ENCODE measurements around the gene BAK1.
"Not testable (repeated sequence)": the region's sequence is repeated elsewhere in the genome, so short reads cannot be mapped to it uniquely, and the experiment has no call there.

Gene BAK1

DNA sequence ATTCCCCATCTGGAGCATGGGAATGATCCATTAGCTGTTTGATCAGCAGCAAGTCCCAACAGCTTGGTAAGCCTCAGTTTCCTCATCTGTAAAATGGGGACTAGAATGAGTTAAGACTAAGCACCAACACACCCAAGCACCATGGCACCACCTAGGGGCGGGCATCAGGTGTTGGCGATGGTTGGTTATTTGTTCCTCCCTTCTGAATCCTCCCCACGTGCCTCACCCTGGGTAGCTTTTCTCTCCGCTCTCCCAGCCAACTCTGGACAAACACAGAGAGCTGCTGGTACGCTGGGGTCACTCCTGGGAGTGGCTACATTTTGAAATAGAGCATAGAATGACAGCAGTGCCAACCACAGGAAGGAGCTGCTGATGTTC is 27.7 kb upstream of the BAK1 start:
- DNase-seq: peak; percentile 54

DNA sequence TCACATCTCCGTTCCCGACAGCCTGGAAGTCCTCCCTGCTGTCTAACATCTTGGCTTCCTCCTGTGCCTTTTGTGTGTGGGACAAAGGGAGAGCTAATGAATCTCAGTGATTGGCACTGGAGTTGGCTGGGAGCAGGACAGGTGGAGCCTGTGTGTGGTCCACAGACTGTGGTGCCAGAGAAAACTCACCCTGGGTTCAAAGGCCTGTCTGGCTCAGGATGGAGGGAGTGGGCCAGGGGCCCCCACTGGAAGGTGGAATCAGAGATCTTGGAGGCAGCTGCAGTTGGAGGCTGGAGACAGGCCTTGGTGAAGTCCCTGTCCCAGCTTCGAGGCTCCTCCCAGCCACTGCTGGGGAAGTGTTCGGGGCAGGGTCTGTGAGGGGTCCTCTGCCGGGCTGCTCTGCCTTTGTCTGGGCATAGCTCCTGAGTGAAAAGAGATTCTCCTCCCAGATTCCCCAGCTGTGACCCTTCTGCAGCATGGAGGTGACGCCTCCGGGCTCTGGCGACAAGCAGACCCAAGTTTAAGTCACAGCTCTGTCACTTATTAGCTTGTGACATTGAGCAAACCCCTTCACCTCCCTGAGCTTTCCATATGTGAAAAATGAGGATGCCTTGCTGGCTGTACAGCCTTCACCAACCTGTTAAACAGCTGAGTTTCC is 27.2 kb upstream of the BAK1 start:
- DNase-seq: no peak

DNA sequence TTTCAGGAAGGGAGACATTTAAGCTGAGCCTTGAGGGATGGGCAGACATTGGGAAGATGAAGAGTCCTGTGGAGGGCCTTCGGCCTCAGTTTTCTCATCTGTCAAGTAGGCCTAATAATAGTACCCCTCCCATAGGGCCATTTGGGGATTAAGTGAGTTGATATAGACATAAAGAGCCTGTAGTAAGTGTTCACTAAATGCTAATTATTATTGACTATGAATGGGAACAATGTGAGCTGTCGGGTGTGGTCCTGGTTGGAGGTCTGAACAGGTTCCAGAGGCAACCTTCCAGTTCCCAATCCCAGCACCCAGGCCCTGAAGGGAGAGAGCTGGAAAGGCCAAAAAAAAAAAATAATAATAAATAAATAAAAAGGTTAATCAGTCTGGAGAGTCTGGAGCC is 26.6 kb upstream of the BAK1 start:
- no peak for DNase-seq

DNA sequence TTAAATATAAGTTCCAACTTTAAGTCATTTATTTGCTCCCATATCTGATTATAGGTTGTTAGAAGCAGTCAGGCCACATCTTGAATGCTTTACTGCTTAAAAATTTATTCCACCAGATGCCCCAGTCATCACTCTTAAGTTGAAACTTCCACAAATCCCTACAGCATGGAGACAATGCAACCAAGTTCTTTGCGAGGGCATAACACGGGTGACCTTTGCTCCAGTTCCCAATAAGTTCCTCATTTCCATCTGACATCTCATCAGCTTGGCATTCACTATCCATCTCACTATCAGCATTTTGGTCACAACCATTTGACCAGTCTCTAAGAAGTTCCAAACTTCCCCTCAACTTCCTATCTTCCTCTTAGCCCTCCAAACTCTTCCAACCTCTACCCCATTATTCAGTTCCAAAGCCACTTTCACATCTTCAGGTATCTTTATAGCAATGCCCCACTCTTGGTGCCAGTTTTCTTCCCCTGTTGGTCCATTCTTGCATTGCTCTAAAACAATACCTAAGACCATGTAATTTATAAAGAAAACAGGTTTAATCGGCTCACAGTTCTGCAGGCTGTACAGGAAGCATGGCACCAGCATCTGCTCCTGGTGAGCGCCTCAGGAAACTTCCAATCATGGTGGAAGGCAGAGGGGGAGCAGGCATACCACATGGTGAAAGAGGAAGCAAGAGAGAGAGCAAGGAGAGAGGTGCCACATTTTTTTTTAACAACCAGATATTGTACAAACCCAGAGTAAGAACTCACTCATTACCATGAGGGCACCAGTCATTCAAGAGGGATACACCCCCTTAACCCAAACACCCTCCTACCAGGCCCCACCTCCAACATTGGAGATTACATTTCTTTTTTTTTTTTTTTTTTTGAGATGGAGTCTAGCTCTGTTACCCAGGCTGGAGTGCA is 25.1 kb upstream of the BAK1 start:
- DNase-seq: no peak

DNA sequence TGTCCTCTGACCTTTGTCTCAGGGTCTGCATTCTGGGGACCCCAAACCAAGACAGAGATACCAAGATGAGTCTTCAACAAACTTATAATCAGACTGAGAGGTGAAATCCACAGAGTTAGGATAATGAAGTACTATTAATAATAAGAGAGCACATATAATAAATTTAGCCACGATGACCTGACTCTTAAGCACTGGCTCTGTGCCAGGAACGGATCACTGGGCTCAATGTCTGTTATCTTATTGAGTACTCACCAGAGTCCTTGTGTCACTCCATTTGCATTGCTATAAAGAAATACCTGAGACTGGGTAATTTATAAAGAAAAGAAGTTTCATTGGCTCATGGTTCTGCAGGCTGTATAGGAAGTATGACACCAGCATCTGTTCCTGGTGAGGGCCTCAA is 22.1 kb upstream of the BAK1 start:
- no peak for DNase-seq

DNA sequence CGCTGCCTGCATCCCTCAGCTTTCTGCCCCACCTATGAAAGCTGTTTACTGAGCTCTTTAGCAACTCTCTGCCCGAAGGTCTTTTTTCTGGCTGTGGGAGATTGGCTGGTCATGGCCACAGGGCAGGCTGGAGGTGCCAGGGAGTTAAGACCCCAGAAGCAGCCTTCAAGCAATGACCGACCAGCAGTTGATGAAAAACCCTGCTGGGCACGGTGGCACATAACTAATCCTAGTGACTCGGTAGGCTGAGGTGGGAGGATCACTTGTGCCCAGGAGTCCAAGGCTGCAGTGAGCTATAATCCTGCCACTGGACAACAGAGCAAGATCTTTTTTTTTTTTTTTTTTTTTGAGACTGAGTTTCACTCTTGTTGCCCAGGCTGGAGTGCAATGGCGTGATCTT is 20.7 kb upstream of the BAK1 start:
- DNase-seq: no peak

DNA sequence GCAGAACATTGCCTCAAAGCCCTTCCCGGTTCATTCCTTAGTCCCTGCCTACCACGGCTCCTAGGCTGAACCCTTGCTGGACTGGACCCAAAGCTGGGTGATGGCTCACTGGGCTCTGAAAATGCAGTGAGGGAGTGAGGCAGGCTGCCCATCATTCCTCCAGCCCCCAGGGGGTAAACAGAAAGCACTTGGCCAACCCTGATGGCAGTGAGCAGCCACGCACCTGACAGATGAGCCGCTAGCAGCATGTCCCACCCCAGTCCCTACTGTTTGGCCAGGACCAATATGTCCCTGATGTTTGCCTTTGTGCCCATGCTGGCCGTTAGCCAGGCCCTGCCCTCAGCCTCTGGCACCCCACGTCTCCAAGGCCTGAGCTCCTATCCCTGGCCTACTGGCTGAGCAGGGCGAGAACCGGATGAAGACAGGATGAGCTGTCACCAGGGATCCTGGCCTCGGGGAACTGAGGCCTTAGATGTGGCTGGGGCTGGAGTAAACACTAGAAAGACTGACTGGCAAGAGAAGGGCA is 19.4 kb upstream of the BAK1 start:
- DNase-seq: no peak

DNA sequence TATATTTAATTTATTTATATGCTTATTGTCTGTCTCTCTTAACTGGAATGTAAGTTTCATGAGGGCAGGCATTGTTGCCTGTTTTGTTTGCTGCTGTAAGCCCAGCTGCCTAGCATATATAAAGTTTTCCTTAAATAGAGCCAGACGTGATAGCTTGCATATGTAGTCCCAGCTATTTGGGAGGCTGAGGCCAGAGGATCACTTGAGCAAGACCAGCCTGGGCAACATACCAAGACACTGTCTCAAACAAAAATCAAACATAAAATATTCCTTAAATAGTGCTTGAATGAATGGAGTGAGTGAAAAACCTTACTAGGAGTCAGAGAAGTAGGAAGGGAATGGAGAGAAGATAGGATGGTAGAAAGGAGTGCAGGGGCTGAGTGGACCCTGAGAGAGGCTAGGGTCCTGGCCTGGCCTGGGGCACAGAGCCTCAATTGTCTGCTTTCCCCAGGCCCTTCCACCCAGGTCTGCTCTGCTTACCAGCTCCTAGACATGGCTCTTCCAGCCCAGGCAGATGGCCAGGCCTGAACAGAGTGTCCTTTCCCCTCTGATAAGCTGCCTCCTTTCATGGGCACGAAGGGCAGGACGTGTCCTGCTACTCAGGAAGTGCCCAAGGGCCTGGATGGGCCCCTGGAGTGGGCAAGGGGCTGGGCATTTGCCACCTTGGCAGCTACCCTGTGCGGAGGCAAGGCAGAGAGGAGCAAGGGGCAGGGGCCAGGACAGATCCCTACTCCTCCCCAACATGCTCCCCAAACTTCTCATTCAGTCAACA is 17.7 kb upstream of the BAK1 start:
- DNase-seq: no peak

DNA sequence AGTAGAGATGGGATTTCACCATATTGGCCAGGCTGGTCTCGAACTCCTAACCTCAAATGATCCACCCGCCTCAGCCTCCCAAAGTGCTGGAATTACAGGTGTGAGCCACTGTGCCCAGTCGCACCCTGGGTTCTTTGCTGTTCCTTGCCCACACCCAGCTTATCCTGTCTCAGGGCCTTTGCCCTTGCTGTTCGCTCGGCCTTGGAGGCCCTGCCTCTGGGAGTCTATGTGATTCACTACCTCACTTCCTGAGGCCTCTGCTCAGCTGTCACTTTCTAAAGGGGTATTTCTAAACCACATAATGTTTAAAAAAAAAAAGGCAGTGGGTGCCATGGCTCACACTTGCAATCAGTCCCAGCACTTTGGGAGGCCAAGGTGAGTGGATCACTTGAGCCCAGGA is 16.8 kb upstream of the BAK1 start:
- not testable (repeated sequence) for DNase-seq

DNA sequence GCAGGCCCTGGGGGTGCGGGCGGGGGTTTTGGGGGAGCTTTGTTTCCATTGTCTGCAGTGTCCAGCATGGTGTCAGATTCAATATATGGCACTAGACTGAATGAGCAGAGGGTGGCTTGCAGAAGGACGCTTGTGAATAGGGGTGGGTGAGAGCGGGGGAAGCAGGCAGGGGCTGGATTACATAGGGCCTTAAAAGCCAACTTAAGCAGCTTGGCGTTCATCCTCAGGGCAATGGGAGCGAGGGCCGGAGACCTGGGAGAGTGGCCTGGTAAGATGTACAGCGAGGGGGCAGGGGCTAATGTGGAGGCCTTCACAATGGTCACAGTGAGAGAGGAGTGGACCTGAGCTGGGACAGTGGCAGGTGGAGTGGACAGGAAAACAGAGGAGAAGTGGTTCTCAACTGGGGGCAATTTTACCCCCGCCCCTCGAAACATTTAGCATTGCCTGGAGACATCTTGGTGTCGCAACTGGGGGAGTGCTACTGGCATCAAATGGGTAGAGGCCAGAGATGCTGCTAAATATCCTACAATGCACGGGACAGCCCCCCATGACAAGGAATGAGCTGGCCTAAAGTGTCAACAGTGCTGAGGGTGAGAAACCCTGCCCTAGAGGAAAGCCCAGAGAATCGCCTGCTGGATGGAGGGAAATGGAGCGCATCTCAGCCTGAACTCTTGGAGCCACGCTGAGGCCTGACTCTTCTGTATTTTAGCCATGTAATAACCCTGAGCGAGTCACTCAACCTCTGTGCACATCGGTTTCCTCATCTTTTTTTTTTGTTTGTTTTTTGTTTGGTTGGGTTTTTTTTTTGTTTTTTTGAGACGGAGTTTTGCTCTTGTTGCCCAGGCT is 15.1 kb upstream of the BAK1 start:
- no peak for DNase-seq

DNA sequence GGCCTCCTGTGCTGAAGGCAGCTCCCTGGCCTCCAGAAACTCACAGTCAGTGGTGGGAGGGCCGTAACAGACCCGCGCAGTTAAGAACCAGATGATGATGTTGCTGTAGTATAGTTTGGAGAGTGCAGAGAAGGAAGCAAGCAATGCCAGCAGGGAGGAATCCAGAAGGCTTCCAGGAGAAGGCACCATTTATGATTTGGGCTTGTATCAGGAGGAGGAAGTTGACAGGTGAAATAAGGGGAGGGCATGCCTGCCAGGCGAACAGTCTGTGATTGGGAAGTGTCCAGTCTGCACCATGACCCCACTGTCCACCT is 13.3 kb upstream of the BAK1 start:
- no peak for DNase-seq

DNA sequence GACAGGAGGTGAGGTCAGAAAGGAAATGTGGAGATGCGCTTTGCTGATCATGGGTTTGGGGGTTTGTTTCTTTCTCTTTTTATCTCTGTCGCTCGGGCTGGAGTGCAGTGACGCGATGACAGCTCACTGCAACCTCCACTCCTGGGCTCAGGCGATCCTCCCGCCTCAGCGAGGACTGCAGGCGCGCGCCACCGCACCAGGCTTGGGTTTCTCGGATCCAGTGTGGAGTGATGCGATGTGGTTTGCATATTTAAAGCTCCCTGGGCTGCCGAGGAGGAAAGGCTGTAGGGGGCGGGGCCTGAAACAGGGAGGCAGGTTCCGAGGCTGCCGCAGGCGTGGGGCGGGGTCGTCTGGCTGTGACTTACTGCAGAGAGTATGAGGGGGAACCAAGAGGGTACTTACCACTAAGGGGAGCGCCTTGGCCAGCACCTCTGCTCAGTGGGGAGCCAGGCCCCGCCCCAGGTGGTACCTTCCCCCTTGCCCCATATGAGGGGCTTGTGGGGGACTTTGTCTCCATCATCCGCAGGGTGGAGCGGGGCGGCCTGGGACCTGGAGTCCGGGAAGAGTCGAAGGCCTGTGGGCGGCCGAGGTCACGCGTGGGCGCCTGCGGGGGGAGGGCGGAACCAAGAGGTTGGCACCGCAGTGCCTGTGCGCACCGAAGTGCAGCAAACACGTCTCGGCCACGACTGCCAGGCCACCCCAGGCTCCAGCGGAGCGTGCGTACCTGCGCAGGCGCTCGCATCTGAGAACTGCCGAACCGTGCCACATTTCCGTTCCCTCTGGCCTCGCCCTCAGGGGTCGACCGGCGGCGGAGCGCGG is 12.7 kb upstream of the BAK1 start:
- peak; percentile 37 for DNase-seq

DNA sequence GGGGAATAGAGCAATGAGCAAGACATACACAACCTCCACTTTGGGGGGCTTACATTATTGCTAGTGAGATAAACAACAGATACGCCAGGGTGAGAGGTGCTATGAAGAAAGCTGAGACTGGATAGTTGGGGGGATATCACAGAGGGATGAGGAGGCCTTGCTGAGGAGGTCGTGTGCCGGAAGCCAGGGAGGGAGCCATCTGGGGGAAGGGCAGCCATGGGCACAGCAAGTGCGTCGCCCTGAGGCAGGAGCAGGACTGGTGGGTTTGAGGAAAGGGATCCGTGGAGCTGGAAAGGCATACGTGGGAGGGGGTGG is 12.2 kb upstream of the BAK1 start:
- DNase-seq: no peak

DNA sequence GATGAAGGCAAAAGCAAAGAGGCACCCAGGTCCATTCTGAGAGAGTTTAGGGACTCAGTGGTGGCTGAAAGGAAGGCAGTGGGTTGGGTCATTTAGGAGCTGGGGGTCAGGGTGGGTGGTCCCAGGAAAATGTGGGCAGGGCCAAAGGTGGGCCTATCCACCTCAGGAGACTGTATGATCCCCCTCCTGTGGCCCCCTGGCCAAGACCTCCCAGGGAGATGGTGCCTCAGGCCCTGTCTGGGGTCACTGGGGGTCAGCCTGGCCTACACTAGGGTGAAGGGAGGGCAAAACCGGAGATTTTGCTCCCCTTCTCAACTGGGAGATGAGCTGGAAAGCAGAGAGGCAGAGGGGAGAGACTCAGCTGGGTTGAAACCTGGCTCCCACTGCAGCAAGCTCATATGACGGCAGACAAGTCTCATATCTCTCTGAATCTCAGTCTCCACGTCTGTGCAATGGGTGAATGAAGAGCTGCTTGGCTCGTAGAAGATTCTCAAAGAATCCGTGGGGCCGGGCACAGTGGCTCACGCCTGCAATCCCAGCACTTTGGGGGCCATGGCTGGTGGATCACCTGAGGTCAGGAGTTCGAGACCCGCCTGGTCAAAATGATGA is 11.5 kb upstream of the BAK1 start:
- no peak for DNase-seq

DNA sequence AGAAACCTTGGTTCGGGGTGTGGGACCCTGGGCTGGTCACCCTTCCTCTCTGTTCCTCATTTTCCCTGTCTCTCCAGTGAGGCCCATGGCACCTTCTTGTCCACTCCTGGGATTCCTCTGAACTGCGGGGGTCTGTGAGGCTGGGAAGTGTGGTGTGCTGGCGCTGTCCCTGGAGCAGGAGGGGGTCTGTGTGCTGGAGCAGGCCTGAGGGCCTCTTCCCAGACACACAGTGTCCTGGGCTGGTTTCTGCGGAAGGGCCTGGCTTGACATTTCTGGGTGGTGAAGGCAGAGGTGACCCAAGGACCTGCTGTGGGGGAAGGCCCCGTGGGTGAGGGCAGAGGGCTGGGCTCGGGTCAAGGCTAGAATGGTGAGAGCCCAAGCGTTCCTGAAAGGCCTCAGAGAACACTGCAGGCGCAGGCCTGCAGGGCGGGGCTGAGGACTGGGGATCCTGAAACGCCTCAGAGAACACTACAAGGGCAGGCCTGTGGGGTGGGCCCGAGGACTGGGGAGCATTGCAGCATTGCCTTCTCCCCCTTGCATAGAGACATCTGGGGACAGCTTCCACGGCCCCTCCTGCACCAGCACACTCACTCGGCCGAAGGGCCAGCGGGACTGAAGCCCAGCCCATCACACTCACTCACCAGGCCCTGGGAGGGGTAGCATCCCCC is 10.6 kb upstream of the BAK1 start:
- no peak for DNase-seq

DNA sequence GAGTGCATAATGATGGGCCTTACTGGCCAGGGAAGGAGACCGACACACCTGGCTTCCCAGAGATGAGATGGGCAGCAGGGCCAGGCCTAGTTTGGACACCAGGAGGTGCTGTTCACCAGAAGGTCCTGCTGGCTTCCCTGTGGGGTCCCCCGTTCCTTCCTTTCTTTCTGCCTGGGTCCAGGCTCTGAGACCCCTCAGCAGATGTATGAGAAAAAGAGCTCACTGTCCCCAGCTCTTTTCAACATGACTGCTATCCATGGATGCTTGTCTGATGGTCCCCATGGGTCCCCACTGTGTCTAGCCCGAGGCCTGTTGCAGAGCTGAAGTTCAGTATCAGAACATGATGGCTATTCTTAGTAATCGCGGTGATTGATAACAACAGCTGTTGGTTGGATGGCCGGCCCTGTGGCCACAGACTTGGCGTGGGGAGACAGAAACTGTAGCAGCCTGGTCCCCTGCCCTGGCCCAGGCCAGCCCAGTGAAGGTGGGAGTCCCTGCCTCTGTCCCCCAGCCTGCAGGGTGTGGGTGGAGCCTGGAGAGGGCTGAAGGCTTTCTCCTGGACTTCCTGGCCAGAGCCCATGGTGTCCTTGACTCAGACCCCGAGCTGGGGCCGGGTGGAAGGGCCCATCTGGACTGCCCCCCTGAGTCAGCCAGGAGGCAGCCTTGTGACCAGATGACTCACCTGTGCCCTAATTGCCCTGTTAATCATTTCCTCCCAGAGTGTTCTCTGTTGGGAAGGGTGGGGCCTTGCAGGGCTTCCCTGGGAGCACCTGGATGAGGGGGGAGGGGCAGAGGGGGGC is 9.9 kb upstream of the BAK1 start:
- DNase-seq: peak; percentile 35

DNA sequence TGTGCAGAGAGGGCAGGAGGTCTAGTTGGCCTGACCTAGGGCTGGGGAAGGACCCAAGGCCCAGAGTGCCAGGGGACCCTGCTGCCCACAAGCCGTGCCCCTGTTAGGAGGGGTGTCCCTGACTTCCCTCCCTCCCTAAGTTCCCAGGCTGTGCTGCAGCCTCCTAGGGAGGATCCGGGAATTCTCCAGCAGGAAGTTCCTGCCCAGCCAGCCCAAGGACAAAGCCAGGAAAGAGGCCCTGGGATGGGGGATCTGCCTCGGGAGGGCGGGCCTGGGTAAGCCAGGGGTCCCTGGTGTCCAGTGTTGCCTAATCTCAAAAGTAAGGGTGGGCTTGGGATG is 9.3 kb upstream of the BAK1 start:
- no peak for DNase-seq

DNA sequence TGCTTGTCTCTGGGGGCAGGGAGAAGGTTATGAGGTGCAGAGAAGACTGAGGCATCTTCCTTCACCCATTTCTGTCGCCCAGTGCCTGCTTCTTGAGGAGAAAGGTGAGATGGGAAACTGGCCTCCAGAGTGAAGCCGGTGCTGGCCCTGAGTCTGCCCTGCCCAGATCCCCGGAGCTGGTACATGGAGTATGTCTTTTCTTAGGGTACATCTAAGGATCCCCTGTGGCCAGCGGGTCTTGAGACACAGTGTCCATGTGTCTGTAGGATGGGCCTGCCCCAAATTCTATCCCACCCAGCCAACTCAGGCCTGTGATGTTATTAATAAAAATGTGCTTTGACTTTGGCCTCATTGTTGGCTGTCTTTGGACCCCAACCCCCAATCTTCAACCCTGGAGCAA is 8.8 kb upstream of the BAK1 start:
- DNase-seq: no peak

DNA sequence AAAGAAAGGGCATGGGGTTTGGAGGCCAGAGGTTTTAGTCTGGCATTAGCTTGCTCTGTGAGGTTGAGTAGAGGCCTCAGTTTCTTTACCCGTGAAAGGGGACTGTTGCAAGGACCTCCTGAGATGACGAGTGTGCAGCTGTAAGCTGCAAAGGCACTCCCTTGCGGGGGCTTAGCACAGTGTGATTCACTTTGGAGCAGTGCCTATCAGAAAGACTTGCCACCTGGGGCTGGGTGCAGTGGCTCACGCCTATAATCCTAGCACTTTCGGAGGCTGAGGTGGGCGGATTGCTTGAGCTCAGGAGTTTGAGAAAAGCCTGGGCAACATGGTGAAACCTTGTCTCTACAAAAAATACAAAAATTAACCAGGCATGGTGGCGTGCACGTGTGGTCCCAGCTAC is 7.5 kb upstream of the BAK1 start:
- DNase-seq: no peak

DNA sequence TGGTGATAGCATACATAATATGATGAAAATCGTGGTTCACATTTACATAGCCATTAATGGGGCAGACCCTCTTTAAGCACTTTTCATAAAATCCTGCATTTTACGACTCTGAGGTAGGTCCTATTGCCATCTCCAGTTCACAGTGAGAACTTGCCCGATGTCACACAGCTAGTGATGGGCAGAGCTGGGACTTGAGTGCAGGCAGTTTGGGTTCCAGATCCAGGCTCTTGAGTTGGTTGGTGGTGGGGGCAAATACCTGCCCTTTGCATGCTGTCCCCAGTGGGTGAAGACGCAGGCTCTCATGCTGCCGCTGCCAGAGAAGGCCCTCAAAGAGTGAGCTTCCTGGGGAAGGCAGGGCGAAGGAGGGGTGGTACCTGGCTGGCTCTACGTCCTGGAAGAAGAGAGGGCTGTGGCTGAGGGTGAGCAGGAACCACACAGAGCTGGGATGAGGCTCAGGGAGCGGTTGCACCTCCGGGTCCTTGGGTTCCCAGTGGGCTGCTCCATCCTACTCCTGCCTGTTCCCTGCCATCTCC is 6.1 kb upstream of the BAK1 start:
- no peak for DNase-seq

All from activated CD4-positive, alpha-beta T cell treated with anti-CD3 and anti-CD28 coated beads, Interleukin-2, amount 50 U/mL, for 16 hours (primary cell).